Ammon's horn (tissue), 1 donor: ENCODE measurements around the gene MPC2.
"Not testable (repeated sequence)": the region's sequence is repeated elsewhere in the genome, so short reads cannot be mapped to it uniquely, and the experiment has no call there.

Source experiments
- DNase-seq: peaks from one replicate; pipeline ENCODE4 v3.0.0-alpha.2; 2016; ENCODE audit warnings: low spot score

The MPC2 gene

GRCh38 chr1:167905182-167905581 is 31.7 kb downstream of the MPC2 start:
- no peak for DNase-seq

DNA sequence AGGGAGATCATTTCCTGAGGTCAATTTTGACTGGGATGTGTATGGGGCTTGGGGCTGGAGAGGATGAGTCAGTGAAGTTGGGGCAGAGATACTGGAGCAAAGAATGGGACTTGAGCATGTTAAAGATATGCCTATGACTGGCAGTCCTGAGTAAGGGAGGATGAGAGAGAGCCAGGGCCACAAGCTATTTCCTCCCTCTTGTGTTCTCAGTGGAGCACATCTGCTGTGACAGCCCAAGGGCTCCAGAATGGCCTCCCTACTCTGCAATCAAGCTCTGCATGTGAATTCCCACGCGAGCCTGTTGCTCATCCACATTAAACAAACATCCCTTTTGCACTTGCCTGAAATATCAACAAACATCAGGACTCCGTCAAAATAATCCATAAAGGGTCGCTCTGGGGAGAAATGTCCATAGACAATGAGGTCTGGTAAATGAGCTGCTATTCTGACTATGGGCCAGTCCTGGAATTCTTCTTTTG is 32.2 kb downstream of the MPC2 start:
- no peak for DNase-seq

- DNase-seq: no peak
These were observed 36.0 kb downstream of the MPC2 start for GRCh38 chr1:167900907-167901306.

DNA sequence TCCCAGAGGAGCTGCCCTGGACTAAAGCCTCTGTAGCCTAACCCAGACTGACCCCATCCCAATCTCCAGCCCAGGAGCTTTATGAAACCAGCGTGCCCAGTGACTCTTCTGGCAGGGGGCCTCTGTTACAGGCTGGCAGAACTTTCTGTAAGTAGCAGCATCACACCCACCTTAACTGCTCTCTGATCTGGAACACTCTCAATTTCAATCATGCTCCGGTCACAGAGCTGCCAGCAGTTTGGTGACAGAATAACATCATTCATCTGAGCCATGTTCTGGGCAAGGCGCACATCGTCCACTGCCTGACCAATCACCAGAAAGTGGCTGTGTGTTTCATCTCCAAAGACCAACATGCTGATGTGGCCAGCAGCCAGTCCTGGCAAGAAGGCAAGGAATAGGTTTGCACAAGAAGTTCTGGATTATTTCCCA is 37.6 kb downstream of the MPC2 start:
- no peak for DNase-seq

- no peak for DNase-seq
These were observed 38.2 kb downstream of the MPC2 start for GRCh38 chr1:167898578-167899222.

GRCh38 chr1:167893798-167894197 is 43.1 kb downstream of the MPC2 start:
- DNase-seq: no peak

DNA sequence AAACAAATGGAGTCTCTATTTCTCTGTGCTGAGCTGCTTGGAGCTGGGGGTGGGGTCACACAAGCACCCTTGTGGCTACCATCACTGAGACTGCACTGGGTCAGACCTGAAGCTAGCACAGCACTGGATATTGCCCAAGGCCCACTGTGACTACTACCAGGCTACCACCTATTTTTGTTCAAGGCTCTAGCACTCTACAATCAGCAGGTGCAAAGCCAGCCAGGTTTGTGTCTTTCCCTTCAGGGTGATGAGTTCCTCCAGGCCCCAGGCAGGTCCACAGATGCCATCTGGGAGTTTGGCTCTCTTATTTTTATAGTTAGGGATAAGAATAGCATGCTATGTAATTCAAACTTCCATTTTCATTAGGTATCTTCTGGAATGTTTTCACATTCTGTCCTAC is 46.5 kb downstream of the MPC2 start:
- no peak for DNase-seq

GRCh38 chr1:167887187-167887586 is 49.7 kb downstream of the MPC2 start:
- DNase-seq: not testable (repeated sequence)

- DNase-seq: no peak
These were observed 54.5 kb downstream of the MPC2 start for GRCh38 chr1:167882376-167882775.

DNA sequence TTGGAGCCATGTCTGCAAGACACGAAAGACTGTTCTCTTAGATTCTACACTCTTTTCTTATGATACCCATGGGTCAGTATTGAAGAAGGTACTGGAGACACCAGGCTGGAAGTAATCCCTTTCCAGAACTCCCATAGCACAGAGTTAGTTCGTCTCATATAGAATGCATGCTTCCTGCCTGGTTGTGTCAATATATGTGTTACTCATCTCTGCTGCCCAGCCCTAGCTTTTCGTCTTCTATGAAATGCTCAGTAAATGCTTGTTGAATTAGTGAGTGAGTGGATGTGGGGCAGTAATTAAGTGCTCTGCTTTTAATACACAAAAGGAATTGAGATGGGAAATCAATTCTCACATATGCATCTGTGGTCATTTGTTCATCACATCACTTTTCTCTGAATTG is 55.1 kb downstream of the MPC2 start:
- no peak for DNase-seq

DNA sequence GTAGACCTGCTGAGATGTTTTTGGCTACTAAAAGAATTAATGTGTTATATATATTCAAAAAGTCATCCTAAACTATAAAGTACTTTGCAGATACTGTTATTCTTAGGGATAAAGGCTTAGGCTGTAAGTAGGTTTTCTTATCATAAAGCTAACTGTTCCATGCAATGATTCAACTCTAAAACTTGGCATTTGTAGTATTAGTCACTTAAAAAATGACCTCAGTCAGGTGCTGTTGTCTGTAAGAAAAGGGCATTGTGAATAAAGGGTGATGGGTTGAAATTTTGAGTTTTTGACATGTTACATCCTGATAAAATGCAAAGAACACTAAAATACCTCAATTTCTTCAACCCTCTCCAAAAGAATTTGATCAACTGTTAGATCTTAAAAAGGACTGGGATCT is 55.8 kb downstream of the MPC2 start:
- no peak for DNase-seq

DNA sequence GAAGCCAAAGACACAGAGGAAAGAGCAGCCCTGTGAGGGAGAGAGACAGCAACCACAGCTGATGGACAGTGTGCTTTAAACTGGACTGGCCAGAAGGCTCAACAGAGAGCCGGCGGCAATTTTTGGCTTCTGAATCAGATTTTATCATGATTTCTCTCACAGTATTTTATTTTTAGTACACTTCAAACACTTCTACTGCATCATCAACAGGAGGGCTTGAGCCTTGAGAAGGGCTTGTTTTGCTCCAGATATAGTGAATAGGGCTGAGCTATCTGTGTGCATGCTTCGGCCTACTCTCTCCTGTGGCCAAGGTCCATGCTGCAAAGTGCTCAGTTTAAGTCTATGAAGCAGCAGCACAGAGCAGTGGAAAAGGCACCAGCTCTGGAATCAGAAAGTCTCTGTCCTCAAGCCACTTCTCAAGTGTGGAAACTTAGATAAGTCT is 56.3 kb downstream of the MPC2 start:
- DNase-seq: no peak

DNA sequence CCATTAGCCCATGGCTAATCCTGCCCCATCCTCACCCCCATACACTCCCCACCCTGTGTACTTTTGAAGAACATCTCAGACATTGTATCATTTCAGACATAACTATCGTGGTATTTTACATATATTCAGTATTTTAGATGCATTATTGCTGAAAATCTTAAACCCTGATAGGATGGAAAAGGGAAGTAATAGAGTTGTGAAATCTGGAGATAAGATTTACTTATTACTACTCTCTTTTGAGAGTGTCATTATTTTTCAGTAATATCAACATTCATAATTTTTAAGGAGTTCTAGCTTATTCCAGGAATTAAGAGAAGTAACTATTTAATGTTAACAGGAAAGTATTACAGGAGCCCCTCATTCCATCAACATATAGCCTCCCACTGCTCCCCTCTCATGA is 57.4 kb downstream of the MPC2 start:
- DNase-seq: no peak

DNA sequence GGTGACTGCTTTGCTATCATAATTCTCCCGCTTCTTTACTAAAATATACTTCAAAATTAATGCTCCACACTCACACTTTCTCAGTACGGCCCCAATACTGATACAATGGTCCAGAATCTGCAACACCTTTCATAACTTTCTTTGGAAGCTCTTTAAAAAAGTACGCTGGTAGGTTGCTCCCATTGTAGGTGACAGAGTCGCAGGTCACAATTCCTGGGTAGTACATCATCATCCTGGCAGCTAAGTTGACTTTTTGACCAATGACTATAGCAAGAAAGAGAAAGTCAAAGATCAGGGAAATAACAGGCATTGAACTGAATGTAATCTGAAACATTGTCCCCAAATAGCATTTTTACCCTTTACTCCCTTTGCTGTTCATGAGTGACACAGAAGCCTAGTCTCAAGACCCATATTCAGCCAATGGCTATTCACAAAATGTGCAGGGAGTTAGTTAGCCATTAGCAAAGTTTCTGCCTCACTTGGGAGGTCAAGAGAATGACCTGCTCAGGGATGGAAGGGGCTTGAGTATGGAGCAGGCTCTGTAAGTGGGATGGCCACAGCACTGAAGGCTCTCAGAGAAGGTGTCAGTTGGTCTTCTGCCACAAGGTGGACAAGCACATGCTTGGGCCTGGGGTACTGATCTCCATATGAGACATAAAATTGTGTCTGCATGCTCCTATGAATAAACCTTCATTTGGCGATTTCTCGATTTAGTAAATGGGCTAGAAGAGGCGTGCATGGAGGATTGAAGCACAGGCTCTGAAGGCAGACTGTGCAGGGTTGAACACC is 58.3 kb downstream of the MPC2 start:
- DNase-seq: no peak

- no peak for DNase-seq
These were observed 60.2 kb downstream of the MPC2 start for GRCh38 chr1:167876597-167877175.

DNA sequence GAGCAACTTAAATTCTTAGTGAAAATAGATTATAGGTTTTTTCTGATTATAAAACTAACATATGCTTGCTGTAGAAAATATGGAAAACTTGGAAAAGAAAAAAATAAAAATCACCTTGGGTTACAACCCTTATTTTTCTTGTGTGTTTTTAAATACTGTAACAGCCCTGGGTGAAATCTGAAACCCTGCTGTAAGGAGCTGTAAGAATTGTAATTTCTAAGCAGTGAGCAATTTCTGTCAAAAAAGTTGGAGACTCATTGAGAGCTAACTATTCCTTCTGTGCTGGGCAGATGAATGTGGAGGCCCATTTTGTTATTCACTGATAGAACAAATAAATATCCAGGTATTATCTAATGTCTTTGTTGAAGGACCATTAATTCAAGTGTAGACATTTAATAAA is 65.5 kb downstream of the MPC2 start:
- DNase-seq: no peak

GRCh38 chr1:167869157-167870001 is 67.5 kb downstream of the MPC2 start:
- not testable (repeated sequence) for DNase-seq

DNA sequence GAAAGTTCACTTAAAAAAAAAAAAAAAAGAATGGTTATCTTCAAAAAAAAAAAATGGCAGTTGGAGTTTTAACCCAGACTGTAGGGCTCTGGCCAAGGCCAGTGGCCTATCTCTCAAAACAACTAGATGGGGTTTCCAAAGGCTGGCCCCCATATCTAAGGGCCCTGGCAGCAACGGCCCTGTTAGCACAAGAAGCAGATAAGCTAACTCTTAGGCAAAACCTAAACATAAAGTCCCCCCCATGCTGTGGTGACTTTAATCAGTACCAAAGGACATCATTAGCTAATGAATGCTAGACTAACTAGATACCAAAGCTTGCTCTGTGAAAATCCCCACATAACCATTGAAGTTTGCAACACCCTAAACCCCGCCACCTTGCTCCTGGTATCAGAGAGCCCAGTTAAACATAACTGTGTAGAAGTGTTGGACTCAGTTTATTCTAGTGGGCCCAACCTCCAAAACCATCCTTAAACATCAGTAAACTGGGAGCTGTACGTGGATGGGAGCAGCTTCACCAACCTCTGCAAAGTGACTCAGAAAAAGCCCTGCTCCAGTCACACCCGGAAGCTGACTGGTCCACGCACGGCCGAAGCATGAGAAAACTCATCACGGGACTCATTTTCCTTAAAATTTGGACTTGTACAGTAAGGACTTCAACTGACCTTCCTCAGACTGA is 70.0 kb downstream of the MPC2 start:
- DNase-seq: not testable (repeated sequence)
